ENCODE measurements around the gene SUPT4H1. TPM values are rescaled to one million over a fixed set of nuclear protein-coding genes. Genes with fewer than 3 reads are reported as not detected.

The SUPT4H1 gene
- total and polyA plus RNA-seq, 9 of the 15 experiments (the other 6 are each of a cell fraction or from before 2014, with no cell fraction given): 62.1 to 320 (median 117) TPM

DNA sequence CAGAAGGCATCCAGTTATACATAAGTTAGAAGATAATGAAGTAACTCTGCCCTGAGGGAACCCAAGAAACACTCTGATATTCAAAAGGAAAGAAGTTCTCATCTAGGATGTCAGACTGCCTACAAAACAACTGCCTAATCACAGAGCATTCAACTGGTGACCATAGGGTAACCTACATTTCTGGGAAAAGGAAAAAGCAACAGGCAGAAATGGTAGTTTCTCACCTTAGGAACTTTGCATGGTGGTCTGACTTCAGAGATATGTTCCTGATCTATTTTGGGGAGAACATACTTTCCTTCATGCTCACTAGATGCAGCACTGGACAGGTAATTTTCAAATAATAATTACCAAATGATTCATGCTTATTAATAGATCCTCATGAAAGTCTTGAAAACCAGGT is 48.8 kb upstream of the SUPT4H1 start:
- CTCF ChIA-PET (ENCODE audit: low intra/inter-chr PET ratio): no interaction called here
- Histone ChIP-seq H3K9ac (ENCODE audit: insufficient read depth in 1 of 2, low read depth in 2 of 2, low read length in 2 of 2) (no peak overlapping the region), H3K4me1 (replicated peaks in 1 of 2; ENCODE audit: control insufficient read depth in 2 of 2, insufficient read depth in 2 of 2, low read length in 2 of 2) (peaks cover 0 to 7% of the 10 kb centered on the region in 2 experiments; a peak in 2 of 5 replicates), H3K27ac (ENCODE audit: extremely low read depth, low read depth, low read length) (no peak overlapping the region), H3K9me3 (replicated peaks; ENCODE audit: control insufficient read depth, insufficient read depth, low read depth, low read length) (no peaks in the 10 kb centered on the region), H2AFZ (ENCODE audit: low read depth, low read length) (no peak overlapping the region), H3K79me2 (ENCODE audit: control insufficient read depth, insufficient read depth, low read length) (no peaks in the 10 kb centered on the region), H3K27me3 (ENCODE audit: control insufficient read depth in 2 of 2, insufficient read depth in 2 of 2, low read length in 2 of 2) (no peaks in the 10 kb centered on the region), H3K4me2 (ENCODE audit: insufficient read depth, low read length) (no peak overlapping the region), H3K36me3 (ENCODE audit: control insufficient read depth, insufficient read depth, low read length) (no peaks in the 10 kb centered on the region), H4K20me1 (replicated peaks; ENCODE audit: control insufficient read depth, insufficient read depth, low read length) (no peaks in the 10 kb centered on the region), H3K9me1 (ENCODE audit: control insufficient read depth, insufficient read depth, low read length) (no peaks in the 10 kb centered on the region), H3K4me3 (no peak overlapping the region)
- POLR2A ChIA-PET: interaction anchor here (0.7 kb wide), 1 partner anchor 20 kb away, joined by 3 read pairs; no protein-coding TSS in a partner anchor
- DNase-seq (ENCODE audit: extremely low read depth in 1 of 4, low spot score in 3 of 4) (no peak), FAIRE-seq (no peak), ATAC-seq (no peak)
- no TSS peak for BruUV-seq (replicated peaks)
- in situ Hi-C loops (cut with MboI) (no loop called here), intact Hi-C loops (cut with micrococcal nuclease) (no loop called here)
- TF ChIP-seq ZNF780A (CRISPR knock-in tag; IDR thresholded peaks at IDR 0.05): no peak

DNA sequence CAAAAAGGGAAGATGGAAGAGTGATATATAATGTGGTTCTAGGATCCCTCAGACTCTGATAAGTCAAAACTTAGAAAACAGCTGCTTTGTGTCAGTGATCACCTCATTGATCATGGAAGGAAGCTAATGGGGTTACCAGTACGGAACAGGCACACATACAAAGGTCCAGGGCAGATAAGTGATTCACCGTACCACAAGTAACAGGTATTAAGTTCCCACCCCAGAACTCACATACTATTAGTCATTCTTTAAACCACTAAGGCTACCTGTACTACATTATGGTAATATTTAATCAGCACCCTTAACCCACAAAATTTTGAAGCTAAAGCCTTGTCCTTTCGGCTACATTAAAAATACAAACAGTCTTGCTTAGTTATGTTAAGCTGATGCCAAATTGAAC is 48.0 kb upstream of the SUPT4H1 start:
- H3K4me1 ChIP-seq (replicated peaks in 1 of 2; ENCODE audit: control insufficient read depth in 2 of 2, insufficient read depth in 2 of 2, low read length in 2 of 2): peaks cover 0 to 7% of the 10 kb centered on the region in 2 experiments; a peak in 2 of 5 replicates
- ChIA-PET CTCF (ENCODE audit: low intra/inter-chr PET ratio) (no interaction called here), POLR2A (interaction anchor here (1.2 kb wide), 2 partner anchors 10 to 11 kb away, joined by 4 read pairs; no protein-coding TSS in a partner anchor)
- no TSS peak for BruUV-seq (replicated peaks)
- no peak overlapping the region for H3K9ac ChIP-seq (ENCODE audit: insufficient read depth in 1 of 2, low read depth in 2 of 2, low read length in 2 of 2)
- no peaks in the 10 kb centered on the region for H3K79me2 ChIP-seq (ENCODE audit: control insufficient read depth, insufficient read depth, low read length)
- no peaks in the 10 kb centered on the region for H3K9me3 ChIP-seq (replicated peaks; ENCODE audit: control insufficient read depth, insufficient read depth, low read depth, low read length)
- H3K27me3 ChIP-seq (ENCODE audit: control insufficient read depth in 2 of 2, insufficient read depth in 2 of 2, low read length in 2 of 2): no peaks in the 10 kb centered on the region
- H3K27ac ChIP-seq (ENCODE audit: extremely low read depth, low read depth, low read length): no peak overlapping the region
- no peak overlapping the region for H2AFZ ChIP-seq (ENCODE audit: low read depth, low read length)
- WGBS (ENCODE audit: insufficient coverage, low coverage, missing lambda C conversion rate): 76% methylated on average over 3 of the region's 3 CpGs
- H3K9me1 ChIP-seq (ENCODE audit: control insufficient read depth, insufficient read depth, low read length): no peaks in the 10 kb centered on the region
- FAIRE-seq (no peak), ATAC-seq (no peak), DNase-seq (ENCODE audit: extremely low read depth in 1 of 4, low spot score in 3 of 4) (no peak)
- intact Hi-C loops (cut with micrococcal nuclease): no loop called here
- H3K4me2 ChIP-seq (ENCODE audit: insufficient read depth, low read length): no peak overlapping the region
- H4K20me1 ChIP-seq (replicated peaks; ENCODE audit: control insufficient read depth, insufficient read depth, low read length): no peaks in the 10 kb centered on the region
- H3K4me3 ChIP-seq: no peak overlapping the region
- H3K36me3 ChIP-seq (ENCODE audit: control insufficient read depth, insufficient read depth, low read length): no peaks in the 10 kb centered on the region
- in situ Hi-C loops (cut with MboI): no loop called here
- TF ChIP-seq POLR3A (IDR thresholded peaks at IDR 0.05; ENCODE audit: borderline replicate concordance, extremely low read depth, insufficient read depth, insufficient read length) (no peak), FOXK1 (CRISPR knock-in tag; IDR thresholded peaks at IDR 0.05; ENCODE audit: borderline replicate concordance) (no peak), ZNF785 (CRISPR knock-in tag; IDR thresholded peaks at IDR 0.05) (no peak), YBX1 (IDR thresholded peaks at IDR 0.05) (no peak), RBM15 (IDR thresholded peaks at IDR 0.05; ENCODE audit: insufficient read depth, low read length) (no peak), XRCC5 (IDR thresholded peaks at IDR 0.05; ENCODE audit: low read depth, low read length) (no peak), NCOA6 (IDR thresholded peaks at IDR 0.05) (no peak), CBX5 (IDR thresholded peaks at IDR 0.05; ENCODE audit: borderline replicate concordance, low read depth) (no peak), ZNF766 (CRISPR knock-in tag; conservative IDR thresholded peaks at IDR 0.05) (no peak), MTA2 (IDR thresholded peaks at IDR 0.05; ENCODE audit: low read depth) (no peak), ZNF444 (CRISPR knock-in tag; IDR thresholded peaks at IDR 0.05) (no peak)
- TF ChIP-seq, protein P1, sequence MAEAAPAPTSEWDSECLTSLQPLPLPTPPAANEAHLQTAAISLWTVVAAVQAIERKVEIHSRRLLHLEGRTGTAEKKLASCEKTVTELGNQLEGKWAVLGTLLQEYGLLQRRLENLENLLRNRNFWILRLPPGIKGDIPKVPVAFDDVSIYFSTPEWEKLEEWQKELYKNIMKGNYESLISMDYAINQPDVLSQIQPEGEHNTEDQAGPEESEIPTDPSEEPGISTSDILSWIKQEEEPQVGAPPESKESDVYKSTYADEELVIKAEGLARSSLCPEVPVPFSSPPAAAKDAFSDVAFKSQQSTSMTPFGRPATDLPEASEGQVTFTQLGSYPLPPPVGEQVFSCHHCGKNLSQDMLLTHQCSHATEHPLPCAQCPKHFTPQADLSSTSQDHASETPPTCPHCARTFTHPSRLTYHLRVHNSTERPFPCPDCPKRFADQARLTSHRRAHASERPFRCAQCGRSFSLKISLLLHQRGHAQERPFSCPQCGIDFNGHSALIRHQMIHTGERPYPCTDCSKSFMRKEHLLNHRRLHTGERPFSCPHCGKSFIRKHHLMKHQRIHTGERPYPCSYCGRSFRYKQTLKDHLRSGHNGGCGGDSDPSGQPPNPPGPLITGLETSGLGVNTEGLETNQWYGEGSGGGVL (CRISPR knock-in tag; IDR thresholded peaks at IDR 0.05): no peak
- TF ChIP-seq, protein P2, sequence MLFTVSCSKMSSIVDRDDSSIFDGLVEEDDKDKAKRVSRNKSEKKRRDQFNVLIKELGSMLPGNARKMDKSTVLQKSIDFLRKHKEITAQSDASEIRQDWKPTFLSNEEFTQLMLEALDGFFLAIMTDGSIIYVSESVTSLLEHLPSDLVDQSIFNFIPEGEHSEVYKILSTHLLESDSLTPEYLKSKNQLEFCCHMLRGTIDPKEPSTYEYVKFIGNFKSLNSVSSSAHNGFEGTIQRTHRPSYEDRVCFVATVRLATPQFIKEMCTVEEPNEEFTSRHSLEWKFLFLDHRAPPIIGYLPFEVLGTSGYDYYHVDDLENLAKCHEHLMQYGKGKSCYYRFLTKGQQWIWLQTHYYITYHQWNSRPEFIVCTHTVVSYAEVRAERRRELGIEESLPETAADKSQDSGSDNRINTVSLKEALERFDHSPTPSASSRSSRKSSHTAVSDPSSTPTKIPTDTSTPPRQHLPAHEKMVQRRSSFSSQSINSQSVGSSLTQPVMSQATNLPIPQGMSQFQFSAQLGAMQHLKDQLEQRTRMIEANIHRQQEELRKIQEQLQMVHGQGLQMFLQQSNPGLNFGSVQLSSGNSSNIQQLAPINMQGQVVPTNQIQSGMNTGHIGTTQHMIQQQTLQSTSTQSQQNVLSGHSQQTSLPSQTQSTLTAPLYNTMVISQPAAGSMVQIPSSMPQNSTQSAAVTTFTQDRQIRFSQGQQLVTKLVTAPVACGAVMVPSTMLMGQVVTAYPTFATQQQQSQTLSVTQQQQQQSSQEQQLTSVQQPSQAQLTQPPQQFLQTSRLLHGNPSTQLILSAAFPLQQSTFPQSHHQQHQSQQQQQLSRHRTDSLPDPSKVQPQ (CRISPR knock-in tag; IDR thresholded peaks at IDR 0.05; ENCODE audit: borderline replicate concordance): no peak
